Ishikawa (cell line): ENCODE data around the gene PDE6H.

Experiments
- CEBPB ChIP-seq: IDR thresholded peaks from 2 replicates; pipeline ENCODE4 v1.6.1; 2012
- CREB1 ChIP-seq: IDR thresholded peaks from 2 replicates; pipeline ENCODE4 v1.6.1; 2012; ENCODE audit warnings: low read depth
- EGR1 ChIP-seq: IDR thresholded peaks from 2 replicates; pipeline ENCODE4 v1.6.1; 2012
- EP300 ChIP-seq: IDR thresholded peaks from 2 replicates; pipeline ENCODE4 v1.6.1; 2012; ENCODE audit warnings: borderline replicate concordance
- FOXM1 ChIP-seq: IDR thresholded peaks from 2 replicates; pipeline ENCODE4 v1.6.1; 2012; ENCODE audit warnings: low read depth, borderline replicate concordance
- NFIC ChIP-seq: IDR thresholded peaks from 2 replicates; pipeline ENCODE4 v1.6.1; 2012
- RAD21 ChIP-seq: IDR thresholded peaks from 2 replicates; pipeline ENCODE4 v1.6.1; 2012; ENCODE audit warnings: low read depth
- TAF1 ChIP-seq: IDR thresholded peaks from 2 replicates; pipeline ENCODE4 v1.6.1; 2012; ENCODE audit warnings: low read depth, mild to moderate bottlenecking
- TCF12 ChIP-seq: IDR thresholded peaks from 2 replicates; pipeline ENCODE4 v1.6.1; 2012; ENCODE audit warnings: low read depth
- TEAD4 ChIP-seq: IDR thresholded peaks from 2 replicates; pipeline ENCODE4 v1.6.1; 2012
- YY1 ChIP-seq: IDR thresholded peaks from 2 replicates; pipeline ENCODE4 v1.6.1; 2012; ENCODE audit warnings: low read depth
- ZBTB7A ChIP-seq: IDR thresholded peaks from 2 replicates; pipeline ENCODE4 v1.6.1; 2012; ENCODE audit warnings: low read depth
- TF ChIP-seq, protein P1 (sequence below): IDR thresholded peaks from 2 replicates; pipeline ENCODE4 v1.6.1; 2012
- TF ChIP-seq, protein P2 (sequence below): IDR thresholded peaks from 2 replicates; pipeline ENCODE4 v1.6.1; 2012
- TF ChIP-seq, protein P3 (sequence below): IDR thresholded peaks from 2 replicates; pipeline ENCODE4 v1.6.1; 2012; ENCODE audit warnings: low read depth, mild to moderate bottlenecking

The PDE6H gene

DNA sequence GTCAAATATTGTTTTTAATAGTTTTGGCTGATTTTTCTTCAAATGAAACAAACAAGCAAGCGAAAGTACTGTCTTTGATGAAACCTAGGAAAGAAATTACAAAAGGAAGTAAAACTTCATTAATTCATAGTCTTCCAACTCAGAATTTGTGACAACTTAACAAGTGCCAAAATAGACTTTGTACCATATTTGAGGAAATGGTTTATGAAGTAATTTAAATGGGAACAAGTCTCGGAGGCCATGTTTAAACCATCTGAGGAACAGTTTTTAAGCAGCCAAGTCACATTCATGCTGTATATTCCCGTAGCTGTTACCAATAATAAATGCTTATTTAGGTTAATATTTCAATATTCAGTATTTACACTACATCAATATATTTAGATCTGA, 10.7 kb upstream of the PDE6H start:
- TF ChIP-seq ZBTB7A (no peak), YY1 (no peak), CEBPB (no peak), TAF1 (no peak), RAD21 (no peak), EP300 (no peak), NFIC (no peak), FOXM1 (no peak), EGR1 (no peak), TCF12 (no peak), TEAD4 (no peak), CREB1 (no peak)
- TF ChIP-seq, protein P1, sequence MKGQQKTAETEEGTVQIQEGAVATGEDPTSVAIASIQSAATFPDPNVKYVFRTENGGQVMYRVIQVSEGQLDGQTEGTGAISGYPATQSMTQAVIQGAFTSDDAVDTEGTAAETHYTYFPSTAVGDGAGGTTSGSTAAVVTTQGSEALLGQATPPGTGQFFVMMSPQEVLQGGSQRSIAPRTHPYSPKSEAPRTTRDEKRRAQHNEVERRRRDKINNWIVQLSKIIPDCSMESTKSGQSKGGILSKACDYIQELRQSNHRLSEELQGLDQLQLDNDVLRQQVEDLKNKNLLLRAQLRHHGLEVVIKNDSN, result no peak
- TF ChIP-seq, protein P2, sequence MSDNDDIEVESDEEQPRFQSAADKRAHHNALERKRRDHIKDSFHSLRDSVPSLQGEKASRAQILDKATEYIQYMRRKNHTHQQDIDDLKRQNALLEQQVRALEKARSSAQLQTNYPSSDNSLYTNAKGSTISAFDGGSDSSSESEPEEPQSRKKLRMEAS, result no peak
- TF ChIP-seq, protein P3, sequence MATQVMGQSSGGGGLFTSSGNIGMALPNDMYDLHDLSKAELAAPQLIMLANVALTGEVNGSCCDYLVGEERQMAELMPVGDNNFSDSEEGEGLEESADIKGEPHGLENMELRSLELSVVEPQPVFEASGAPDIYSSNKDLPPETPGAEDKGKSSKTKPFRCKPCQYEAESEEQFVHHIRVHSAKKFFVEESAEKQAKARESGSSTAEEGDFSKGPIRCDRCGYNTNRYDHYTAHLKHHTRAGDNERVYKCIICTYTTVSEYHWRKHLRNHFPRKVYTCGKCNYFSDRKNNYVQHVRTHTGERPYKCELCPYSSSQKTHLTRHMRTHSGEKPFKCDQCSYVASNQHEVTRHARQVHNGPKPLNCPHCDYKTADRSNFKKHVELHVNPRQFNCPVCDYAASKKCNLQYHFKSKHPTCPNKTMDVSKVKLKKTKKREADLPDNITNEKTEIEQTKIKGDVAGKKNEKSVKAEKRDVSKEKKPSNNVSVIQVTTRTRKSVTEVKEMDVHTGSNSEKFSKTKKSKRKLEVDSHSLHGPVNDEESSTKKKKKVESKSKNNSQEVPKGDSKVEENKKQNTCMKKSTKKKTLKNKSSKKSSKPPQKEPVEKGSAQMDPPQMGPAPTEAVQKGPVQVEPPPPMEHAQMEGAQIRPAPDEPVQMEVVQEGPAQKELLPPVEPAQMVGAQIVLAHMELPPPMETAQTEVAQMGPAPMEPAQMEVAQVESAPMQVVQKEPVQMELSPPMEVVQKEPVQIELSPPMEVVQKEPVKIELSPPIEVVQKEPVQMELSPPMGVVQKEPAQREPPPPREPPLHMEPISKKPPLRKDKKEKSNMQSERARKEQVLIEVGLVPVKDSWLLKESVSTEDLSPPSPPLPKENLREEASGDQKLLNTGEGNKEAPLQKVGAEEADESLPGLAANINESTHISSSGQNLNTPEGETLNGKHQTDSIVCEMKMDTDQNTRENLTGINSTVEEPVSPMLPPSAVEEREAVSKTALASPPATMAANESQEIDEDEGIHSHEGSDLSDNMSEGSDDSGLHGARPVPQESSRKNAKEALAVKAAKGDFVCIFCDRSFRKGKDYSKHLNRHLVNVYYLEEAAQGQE, result no peak

DNA sequence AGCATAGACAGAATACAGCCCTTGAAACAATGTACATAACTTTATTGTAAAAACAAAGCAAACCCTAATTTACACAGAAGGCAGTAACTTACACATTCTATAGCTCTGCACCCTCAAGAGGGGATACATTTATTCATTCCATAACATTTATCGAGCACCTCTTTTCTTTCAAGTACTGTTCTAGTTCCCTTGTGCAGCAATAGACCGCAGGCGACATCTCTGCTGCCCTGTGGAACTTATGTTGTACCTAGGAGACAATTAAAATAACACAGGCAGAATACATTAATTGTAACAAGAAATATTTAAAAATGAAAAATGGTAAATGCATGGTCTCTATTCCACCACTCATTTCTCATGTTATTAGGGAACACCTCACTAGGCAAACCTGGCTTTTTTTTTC, 10.0 kb upstream of the PDE6H start:
- TF ChIP-seq EGR1 (no peak), TAF1 (no peak)
- TF ChIP-seq, protein P3, result no peak

DNA sequence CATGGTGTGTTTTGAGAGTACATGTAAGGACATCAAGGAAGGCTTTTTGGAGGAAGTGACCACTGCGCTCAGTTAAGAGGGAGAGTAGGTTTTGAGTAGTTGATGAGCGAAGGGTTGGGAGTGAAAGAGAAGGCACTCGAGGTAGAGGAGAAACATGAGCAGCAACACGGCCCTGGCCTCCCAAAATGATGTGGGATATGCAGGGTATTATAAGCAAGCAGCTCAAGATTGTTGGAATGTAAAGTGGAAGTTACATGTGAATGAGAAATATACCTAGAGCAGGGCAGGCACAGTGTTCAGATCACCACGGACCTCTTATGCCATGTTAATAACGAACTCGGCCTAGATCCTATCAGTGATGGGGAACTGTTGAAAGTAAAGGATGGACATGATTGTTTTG, 9.3 kb upstream of the PDE6H start:
- TF ChIP-seq, protein P2, result no peak
- TF ChIP-seq EP300, result no peak
- TF ChIP-seq, protein P1, result no peak
- no peak for TF ChIP-seq NFIC
- no peak for TF ChIP-seq TAF1
- TF ChIP-seq FOXM1, result no peak
- TF ChIP-seq TCF12, result no peak
- TF ChIP-seq CREB1, result no peak
- no peak for TF ChIP-seq ZBTB7A
- no peak for TF ChIP-seq YY1
- TF ChIP-seq, protein P3, result no peak
- TF ChIP-seq CEBPB, result no peak

DNA sequence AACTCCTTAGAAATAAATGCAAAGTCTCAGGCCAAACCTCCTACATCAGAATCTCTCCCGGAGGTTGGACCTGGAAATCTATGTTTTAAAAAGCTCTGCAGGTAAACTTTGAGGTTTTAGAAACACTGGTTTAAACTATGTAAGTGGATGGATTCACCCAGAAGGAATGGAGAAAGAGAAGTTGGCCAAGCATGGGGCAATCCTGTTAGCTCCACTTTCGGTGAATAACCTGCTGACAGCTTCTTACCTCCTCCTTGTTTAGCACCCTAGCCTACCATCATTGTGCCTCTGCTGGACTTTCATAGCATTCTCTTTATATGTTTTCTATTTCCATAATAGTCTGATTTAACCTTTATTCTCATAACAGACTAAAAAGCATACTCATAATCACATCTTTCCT, 8.4 kb upstream of the PDE6H start:
- TF ChIP-seq, protein P1, result no peak
- TF ChIP-seq YY1, result no peak

DNA sequence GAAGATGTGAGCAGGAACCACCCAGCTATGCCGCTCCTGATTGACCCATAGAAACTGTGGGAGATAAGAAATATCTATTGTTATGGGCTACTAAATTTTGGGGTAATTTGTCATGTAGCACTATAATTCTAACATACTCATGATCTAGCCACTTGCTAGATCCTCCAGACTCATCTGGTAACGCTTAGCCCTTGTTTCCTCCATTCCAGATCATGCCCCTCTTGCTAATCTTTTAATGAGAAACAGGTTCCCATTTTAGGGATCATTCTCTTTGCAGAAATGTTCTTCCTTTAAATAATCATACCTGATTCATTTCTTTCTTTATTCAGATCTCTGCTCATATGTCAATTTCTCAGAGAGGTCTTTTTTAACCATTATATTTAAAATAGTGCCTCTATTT, 7.6 kb upstream of the PDE6H start:
- TF ChIP-seq RAD21 (no peak), FOXM1 (no peak), EGR1 (no peak), CEBPB (no peak), TAF1 (no peak)
- TF ChIP-seq, protein P3, result no peak
- TF ChIP-seq, protein P1, result no peak
- TF ChIP-seq, protein P2, result no peak
